Chondrocyte (in vitro differentiated cells): ENCODE measurements around the gene ADCYAP1R1. TPM values are rescaled to one million over a fixed set of nuclear protein-coding genes. Genes with fewer than 3 reads are reported as not detected.

ENCODE experiments used
- DNase-seq: peaks from one replicate; pipeline ENCODE4 v3.0.0; 2021; ENCODE audit warnings: mixed read lengths, low spot score
- H3K27ac Mint-ChIP-seq: one replicate; pipeline ENCODE4 v1.8.0; 2021; ENCODE audit warnings: mild to moderate bottlenecking, moderate library complexity, mixed read lengths; ENCODE audit not compliant: unreplicated experiment
- H3K27me3 Mint-ChIP-seq: 2 replicates; pipeline ENCODE4 v1.8.0; 2021; ENCODE audit warnings: low read depth, mixed read lengths
- H3K36me3 Mint-ChIP-seq: 2 replicates; pipeline ENCODE4 v1.8.0; 2021; ENCODE audit warnings: low read depth, mixed read lengths
- H3K4me1 Mint-ChIP-seq: 2 replicates; pipeline ENCODE4 v1.8.0; 2021; ENCODE audit warnings: low read depth, mild to moderate bottlenecking, mixed read lengths
- H3K4me3 Mint-ChIP-seq: one replicate; pipeline ENCODE4 v1.8.0; 2021; ENCODE audit warnings: mild to moderate bottlenecking, moderate library complexity, mixed read lengths; ENCODE audit not compliant: unreplicated experiment
- H3K9me3 Mint-ChIP-seq: 2 replicates; pipeline ENCODE4 v1.8.0; 2021; ENCODE audit warnings: low read depth, mixed read lengths
- CTCF ChIP-seq: fragments of 200-600 bp; sonication (generic); IDR thresholded peaks from 2 replicates; pipeline ENCODE4 v1.5.0; 2021; ENCODE audit warnings: antibody characterized with exemption, mild to moderate bottlenecking, moderate library complexity
- total RNA-seq: library from RNA; stranded (reverse); gene quantifications from 3 replicates; pipeline ENCODE4 v1.2.1, GENCODE V29; 2021

ADCYAP1R1 gene
- total RNA-seq, 1 donor from 2014 or later, result not detected

- H3K36me3 Mint-ChIP-seq, result no peaks in the 10 kb centered on the region
- no peaks in the 10 kb centered on the region for H3K9me3 Mint-ChIP-seq
- no peak overlapping the region for H3K27ac Mint-ChIP-seq
- DNase-seq, result no peak
- H3K4me1 Mint-ChIP-seq, result no peaks in the 10 kb centered on the region
- no peak overlapping the region for H3K4me3 Mint-ChIP-seq
- TF ChIP-seq CTCF, result no peak
- peaks cover 46% of the 10 kb centered on the region for H3K27me3 Mint-ChIP-seq
These were observed 55.3 kb downstream of the ADCYAP1R1 start for GRCh38 chr7:31107106-31108090.

GRCh38 chr7:31108097-31108657 is 56.1 kb downstream of the ADCYAP1R1 start:
- TF ChIP-seq CTCF, result no peak
- Mint-ChIP-seq H3K27me3 (peaks cover 44% of the 10 kb centered on the region), H3K9me3 (no peaks in the 10 kb centered on the region), H3K4me1 (no peaks in the 10 kb centered on the region), H3K4me3 (no peak overlapping the region), H3K36me3 (no peaks in the 10 kb centered on the region), H3K27ac (no peak overlapping the region)
- no peak for DNase-seq

GRCh38 chr7:31109751-31110150 is 57.6 kb downstream of the ADCYAP1R1 start:
- DNase-seq, result no peak
- Mint-ChIP-seq H3K36me3 (no peaks in the 10 kb centered on the region), H3K9me3 (no peaks in the 10 kb centered on the region), H3K4me3 (no peak overlapping the region), H3K27ac (no peak overlapping the region), H3K27me3 (peaks cover 34% of the 10 kb centered on the region), H3K4me1 (no peaks in the 10 kb centered on the region)
- no peak for TF ChIP-seq CTCF

GRCh38 chr7:31110331-31111108 is 58.4 kb downstream of the ADCYAP1R1 start:
- DNase-seq, result no peak
- Mint-ChIP-seq H3K9me3 (no peaks in the 10 kb centered on the region), H3K4me3 (no peak overlapping the region)

More at GRCh38 chr7:31110331-31111108, 58.4 kb downstream of the ADCYAP1R1 start:
- no peak for TF ChIP-seq CTCF
- H3K36me3 Mint-ChIP-seq, result no peaks in the 10 kb centered on the region
- H3K27me3 Mint-ChIP-seq, result peaks cover 27% of the 10 kb centered on the region
- H3K27ac Mint-ChIP-seq, result no peak overlapping the region
- H3K4me1 Mint-ChIP-seq, result no peaks in the 10 kb centered on the region
